NCI-H146 treated with DMSO at 0.1 percent for 48 hours (cell line): ENCODE data around the gene PLEKHJ1.

Experiments
- DNase-seq: peaks from one replicate; lab custom pipeline; 2025; ENCODE audit not compliant: unreplicated experiment; lab: John Stamatoyannopoulos, UW

PLEKHJ1 gene

DNA sequence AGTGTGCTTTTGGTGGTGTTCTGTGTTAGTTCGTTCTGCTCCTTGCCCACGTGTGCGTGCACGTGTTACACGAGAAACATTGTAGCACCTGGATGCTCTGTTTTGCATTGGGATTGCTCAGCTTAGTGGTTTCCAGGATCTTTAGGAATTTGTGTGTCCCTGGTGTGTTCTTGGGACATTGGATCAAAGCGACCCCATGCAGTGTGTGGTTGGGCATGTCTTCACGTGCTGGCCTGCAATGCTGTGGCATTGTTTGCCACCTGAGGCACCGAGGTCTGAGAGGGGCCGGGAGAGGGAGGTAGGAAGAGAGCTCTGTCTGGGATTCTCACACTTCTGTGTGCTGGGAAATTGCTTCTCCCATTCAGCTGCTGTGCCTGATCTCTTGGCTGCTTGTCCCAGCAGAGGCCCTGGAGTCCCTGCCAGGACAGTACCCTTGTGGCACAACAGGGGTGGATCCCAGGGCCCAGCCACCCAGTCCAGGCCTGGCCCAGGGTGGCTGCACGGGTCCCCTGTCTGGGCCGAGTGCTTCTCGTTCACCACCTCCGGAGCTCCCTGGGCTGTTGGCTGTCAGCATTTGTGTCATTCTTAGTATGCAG, 11.3 kb downstream of the PLEKHJ1 start:
- no peak for DNase-seq

DNA sequence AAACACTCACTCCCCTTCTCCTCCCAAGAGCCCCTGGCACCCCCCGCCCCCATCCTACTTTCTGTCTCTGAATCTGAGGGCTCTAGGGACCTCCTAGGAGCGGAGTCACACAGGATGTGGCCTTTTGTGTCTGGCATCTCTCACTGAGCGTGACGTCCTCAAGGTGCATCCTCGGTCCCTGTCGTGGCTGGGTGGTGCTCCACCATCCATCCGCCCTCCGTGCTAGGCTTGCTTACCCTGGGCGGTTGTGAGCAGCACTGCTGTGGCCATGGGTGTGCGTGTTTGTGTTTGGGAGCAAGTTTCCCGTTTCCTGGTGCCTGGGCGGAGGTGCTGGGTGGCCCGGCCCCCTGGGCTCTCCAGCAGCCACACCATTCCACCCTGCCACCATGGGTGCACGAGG, 12.2 kb downstream of the PLEKHJ1 start:
- DNase-seq = no peak

DNA sequence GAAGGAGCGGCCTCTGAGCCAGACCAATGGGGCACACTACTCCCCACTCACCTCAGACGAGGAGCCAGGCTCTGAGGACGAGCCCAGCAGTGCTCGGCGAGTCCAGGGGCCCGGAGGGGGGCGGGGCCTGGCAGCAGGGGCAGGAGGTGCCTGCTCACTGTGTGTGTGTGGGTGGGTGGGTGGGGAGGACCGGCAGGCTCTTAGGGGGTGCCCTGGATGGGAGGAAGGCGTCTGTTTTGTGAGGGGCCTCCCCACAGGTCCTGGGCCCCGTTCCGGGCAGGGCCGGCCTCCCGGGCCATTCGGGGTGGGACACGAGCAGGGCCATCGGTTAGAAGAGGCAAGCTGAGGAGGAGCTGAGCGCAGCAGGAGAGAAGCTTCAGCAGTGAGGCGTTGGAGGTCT, 12.7 kb downstream of the PLEKHJ1 start:
- DNase-seq = no peak

DNA sequence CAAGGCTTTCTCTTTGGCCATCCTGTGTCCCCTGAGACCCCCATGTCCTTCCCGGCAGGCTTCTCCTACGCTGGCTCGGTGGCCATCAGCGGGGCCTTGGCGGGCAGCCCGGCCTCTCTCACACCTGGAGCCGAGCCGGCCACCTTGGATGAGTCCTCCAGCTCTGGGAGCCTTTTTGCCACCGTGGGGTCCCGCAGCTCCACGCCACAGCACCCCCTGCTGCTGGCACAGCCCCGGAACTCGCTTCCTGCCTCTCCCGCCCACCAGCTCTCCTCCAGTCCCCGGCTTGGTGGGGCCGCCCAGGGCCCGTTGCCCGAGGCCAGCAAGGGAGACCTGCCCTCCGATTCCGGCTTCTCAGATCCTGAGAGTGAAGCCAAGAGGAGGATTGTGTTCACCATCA, 14.2 kb downstream of the PLEKHJ1 start:
- no peak for DNase-seq

DNA sequence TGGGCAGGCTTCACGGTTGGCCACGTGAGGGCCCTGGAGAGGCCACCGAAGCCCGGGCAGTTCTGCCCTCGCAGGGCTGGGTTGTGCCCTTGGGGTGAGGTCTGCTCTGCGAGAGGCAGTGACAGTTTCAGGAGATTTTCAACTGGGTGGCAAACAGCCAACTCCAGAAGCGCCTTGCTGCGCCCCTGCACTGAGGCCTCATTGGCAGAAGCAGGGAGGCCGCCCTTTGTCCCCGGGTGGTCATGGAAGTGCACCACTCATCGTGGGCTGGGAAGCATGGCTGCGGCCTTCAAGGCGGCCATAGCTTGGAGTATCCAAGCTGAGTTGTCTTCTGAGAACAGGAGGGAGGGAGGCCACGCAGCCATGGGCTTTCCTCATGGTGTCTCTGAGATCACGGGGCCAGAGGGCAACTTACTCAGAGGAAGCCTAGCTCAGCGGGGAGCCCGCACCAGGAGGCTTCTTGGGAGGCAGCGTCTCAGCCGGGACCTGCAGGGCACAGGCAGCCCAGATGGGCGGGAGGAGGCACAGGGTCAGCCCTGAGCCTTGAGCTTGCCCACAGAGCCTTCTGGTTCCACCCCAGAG, 14.8 kb downstream of the PLEKHJ1 start:
- no peak for DNase-seq

DNA sequence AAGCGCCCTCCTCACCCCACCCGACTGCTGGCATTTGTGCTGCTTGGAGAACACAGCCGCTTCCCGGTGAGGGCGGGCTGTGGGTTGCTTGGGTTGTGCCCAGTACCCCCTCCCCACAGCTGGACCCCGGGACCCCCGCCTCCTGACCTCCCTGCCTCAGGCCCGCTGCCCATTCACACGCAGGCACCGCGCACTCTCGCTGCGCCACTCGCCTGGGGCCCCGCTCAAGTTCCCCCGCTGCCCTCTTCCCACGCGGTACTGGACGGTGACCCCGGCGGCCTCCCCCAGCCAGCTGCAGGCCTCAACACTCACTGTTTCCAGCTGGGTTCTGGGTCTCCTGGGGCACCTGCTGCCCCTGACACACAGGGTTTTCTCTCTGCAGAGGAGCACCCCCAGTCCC, 16.4 kb downstream of the PLEKHJ1 start:
- DNase-seq = no peak

DNA sequence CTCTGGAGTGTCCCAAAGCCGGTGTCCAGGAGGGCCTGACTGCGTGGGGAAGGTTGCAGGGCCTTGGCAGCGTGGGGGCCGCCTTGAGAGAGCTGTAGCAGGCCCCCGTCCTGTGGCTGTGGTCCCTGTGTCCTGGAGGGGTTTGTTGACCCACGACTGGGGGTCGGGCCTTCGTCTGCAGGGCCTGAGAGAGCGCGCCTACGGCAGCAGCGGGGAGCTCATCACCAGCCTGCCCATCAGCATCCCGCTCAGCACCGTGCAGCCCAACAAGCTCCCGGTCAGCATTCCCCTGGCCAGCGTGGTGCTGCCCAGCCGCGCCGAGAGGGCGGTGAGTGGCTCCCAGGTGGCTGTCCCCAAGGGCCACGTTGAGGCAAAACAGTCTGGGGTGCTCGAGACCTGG, 18.5 kb downstream of the PLEKHJ1 start:
- no peak for DNase-seq

DNA sequence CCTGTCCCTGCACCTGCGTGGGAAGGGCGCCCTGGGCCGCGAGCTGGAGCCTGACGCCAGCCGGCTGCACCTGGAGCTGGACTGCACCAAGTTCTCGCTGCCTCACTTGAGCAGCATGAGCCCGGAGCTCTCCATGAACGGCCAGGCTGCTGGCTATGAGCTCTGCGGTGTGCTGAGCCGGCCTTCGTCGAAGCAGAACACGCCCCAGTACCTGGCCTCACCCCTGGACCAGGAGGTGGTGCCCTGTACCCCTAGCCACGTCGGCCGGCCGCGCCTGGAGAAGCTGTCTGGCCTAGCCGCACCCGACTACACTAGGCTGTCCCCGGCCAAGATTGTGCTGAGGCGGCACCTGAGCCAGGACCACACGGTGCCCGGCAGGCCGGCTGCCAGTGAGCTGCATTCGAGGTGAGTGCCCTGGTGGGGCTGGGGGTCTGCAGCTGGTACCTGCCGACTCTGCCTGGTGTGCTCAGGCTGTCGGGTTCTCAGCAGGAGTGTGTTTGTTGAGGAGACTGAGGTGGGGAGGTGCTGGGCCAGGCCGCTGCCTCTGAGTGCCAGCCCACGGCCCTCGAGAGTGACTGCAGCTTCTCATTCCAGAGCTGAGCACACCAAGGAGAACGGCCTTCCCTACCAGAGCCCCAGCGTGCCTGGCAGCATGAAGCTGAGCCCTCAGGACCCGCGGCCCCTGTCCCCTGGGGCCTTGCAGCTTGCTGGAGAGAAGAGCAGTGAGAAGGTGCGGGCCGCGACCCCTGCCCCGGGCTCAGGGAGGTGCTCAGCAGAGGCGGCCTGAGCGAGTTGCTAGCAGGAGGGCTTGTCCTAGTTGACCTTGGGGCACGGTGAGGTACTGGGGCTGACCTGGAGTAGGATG, 19.5 kb downstream of the PLEKHJ1 start:
- DNase-seq = no peak

DNA sequence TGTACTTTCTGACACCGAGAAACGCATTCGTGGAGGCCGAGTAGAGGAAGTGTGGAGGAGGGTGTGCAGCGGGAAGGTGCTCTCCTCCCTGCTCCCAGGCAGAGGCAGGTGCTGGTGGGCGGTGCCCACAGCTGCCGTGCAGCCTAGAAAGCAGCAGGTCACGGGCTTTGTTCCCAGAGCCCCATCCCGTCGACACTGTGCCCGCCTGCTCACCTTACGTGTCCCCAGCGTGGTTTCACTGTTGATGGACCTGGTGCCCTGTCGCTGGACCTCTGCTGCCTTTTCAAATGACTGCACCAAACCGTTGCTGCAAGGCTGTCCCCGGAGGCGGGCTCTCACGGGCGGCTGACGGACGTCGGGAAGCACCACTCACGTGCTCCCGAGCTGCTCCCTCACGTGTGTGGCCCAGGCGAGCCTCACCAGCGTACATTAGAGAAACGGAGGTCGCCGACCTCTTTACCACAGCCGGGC, 20.8 kb downstream of the PLEKHJ1 start:
- DNase-seq = no peak

DNA sequence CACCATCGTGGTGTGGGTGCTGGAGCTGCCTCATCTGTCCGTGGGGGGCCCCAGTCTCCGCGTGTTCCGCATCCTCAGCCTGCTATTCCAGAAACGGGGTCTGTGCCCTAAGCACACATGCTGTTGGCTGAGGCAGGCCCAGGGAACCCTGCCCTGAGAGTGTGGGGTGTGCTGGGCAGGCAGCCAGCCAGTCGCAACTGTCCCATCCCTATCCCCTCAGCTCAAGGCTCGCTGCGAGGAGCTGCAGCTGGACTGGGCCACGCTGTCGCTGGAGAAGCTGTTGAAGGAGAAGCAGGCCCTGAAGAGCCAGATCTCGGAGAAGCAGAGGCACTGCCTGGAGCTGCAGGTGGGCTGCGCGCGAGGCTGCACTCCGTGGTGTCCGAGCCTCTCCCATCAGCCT, 21.9 kb downstream of the PLEKHJ1 start:
- no peak for DNase-seq

DNA sequence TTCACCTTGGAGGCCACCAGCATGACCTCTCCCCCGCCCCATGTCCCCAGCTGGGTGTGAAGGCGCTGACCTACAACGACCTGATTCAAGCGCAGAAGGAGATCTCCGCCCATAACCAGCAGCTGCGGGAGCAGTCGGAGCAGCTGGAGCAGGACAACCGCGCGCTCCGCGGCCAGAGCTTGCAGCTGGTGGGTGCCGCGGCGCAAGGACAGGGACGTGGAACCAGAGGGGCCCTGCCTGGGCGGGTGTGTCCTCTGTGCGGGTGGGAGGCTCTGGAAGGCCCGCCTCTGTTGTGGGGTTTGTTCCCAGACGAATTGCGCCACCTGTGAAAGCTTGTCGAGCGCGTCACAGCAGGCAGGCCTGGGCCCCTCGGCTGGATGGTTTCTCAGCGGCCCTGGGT, 22.3 kb downstream of the PLEKHJ1 start:
- DNase-seq = no peak

DNA sequence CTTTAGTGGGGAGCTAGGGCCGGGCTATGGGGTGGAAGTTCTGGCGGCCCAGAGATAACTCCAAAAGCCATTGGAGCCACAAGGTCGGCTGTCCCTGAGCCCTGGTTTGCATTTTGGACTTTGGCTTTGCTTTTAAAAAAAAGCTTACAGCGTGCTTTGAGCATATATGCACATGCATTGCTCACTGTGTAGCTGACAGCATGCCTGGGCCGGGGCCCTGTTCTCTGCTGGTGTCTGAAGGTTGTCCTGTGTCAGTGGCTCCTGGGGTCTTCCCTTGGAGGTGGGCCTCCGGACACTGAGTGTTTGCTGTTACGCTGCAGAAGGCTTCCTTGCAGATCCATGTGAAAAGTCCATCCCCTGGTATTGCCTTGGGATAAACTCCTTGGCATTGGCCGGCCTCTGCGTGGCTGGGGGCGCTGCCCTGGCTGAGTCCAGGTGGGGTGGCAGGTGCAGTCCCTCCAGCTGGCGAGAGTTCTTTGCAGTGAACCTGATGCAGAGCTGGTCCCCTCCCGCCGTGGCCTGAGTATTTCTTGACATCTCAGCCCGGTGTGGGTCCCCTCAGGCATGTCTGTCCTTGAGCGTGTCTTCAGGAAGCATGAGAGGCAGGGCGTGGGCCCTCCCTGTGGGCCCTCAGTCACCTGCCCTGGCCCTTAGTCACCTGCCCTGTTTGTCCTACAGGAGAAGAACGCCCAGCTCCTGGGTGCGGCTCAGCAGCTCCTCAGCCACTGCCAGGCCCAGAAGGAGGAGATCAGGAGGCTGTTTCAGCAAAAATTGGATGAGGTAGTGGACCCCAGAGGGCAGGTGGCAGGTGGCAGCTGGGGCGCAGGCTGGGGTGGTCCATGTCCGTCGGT, 23.0 kb downstream of the PLEKHJ1 start:
- no peak for DNase-seq

DNA sequence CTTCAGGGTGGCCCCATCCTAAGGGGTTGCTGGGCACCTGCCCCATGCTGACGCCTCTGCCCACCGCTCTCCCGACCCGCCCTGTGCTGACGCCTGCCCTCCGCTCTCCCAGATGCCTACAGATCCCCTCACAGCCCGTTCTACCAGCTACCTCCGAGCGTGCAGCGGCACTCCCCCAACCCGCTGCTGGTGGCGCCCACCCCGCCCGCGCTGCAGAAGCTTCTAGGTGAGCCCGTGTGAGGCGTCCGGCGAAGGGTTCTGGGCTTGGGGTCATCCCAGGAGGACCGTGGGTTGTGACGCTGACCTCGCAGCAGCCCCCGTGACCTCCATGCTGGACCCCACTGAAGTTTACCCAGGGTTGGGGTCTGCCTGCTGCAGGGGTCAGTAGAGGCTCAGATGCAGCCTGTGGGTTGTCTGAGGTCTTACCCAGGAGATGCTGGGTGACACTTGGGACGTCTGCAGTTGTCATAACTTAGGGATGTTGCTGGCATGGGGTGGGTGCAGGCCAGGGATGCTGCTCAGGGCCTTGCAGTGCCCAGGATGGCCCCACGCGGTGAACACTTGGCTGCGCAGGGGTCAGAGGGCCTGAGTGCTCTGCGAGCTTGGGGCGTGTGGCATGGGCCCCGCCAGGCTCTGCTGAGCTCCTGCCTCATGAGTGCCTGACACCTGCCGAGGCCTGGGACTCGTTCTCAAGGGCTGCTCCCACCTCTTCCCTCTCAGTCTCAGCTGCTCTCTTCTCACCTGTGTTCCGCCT, 25.0 kb downstream of the PLEKHJ1 start:
- no peak for DNase-seq

DNA sequence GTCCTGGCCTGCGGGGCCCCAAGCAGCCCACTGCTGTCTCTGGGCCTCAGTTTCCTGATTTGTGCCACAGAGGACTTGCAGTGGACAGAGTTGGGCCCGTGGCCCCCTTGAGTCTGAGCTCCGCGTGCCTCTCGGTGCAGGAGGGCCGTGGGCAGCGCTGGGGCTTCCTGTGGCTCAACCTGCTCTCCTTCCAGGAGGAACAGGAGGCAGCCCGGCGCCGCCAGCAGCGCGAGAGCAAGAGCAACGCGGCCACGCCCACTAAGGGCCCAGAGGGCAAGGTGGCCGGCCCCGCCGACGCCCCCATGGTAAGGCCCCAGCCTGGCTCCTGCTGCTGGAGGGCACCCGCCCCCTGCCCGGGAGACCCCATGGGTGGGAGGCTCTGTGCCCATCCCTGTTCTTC, 25.9 kb downstream of the PLEKHJ1 start:
- DNase-seq = no peak

DNA sequence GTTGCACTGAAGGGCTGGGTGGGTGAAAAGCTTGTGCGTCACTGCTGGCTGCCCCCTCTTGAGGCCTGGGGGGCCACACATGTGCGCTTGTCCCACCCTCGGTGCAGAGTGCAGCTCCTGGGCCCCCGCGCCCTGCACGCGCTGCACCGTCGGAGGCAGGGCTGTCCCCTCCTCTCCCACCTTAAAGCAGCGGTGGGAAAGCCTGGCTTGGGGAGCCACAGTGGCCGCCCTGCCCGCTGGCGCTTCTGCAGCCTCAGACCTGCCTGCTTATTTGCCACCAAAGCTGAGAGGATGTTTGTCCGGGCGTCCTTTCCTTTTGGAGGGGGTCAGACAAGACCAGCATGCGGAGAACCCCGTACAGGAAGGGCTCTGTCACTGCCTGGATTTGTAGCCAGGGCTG, 26.7 kb downstream of the PLEKHJ1 start:
- no peak for DNase-seq

DNA sequence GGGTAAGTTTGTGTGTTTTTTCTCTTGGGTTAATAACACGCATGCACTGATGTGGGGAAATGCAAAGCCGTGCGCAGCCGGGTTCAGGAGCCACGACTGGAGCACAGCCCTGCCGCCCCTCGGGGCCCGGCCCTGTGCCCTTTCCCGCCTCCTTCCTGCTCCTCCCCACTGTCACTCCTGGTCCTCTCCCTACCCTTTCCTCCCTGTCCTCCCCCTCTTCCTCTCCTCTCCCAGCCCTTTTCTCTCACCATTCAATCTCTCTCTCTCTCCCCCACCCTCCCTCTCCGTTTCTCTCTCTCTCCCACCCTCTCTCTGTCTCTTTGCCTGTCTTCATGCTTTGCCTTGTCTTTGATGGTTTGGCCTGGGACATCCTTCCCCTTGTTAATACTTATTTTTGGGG, 27.2 kb downstream of the PLEKHJ1 start:
- no peak for DNase-seq

DNA sequence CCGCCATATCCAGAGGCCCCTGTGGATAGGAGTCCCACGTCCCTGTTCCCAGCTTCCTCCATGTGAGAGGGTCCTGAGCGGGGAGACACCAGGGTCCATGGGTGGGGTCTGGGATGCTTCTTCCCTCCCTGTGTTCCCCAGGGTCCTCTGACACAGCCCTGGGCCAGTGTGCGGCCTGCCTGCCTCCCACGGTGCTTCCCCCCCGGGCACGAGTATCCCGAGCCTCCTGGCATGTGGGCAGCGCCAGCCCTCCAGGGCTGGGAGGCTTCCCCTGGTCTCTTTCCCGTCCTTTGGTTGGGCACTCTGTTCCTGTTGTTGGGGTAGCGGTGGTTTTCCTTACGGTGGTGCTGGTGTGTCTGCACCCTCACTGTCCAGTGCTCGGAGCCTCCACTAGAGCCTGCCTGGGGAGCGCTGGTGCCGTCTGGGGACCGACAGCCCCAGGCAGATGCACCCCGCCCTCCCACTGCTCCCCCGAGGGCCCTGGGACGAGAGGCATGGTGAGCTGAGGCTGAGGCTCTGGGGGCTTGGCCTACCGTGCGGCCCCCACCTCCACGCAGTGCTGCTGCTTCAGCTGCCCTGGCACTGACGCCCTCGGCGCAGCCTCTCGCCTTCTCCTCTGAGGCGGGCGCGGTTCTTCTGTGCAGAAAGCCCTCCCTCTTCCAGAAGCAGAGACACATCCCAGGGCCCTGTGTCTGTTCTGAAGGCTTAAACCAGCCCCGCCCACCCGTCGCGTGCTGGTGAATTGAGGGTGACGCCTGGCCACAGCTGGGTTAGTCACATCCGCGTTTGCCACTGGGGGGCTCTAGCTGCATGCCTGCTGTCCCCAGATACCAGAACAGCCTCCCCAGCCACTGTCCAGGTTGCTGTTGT, 27.9 kb downstream of the PLEKHJ1 start:
- no peak for DNase-seq

DNA sequence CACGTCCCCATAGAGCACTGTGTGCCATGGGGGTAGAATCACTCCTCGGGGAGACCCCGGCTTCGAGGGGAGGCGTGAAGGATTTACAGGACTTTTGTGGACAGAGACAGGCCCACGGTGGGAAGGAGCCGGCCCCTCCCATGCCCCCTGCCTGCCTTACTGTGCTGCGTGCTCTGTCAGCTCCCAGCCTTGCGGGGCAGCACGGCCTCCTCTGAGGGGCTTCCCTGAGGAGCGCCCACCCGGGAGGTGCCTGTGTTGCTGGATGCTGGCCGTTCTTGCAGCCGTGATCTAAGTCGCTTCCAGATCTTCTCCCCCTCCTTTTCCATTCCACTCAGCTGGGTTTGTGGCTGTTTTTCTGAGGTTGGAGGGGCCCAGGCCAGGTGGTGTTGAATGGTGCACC, 29.1 kb downstream of the PLEKHJ1 start:
- DNase-seq = no peak

DNA sequence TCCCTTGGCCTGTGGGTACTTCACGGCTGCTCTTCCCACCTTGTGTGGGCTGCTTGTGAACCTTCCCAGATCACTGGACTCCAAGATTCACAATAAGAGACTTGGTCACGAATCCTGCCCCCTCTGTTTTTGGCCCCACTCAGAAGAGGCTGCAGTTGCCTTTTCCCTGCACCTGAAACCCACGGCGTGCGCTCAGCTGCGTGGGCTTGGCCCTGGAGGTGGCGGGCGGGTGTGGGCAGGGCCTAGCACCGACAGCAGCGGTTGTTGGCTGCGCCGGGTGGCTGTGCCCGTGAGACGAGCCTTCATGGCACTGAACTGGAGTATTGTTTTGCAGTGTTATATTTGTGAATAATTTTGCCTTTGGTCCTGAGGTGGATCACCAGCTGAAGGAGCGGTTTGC, 33.8 kb downstream of the PLEKHJ1 start:
- no peak for DNase-seq
